Tibial nerve (tissue), 4 donors: ENCODE data around the gene AKNA.

ENCODE experiments used
- EP300 ChIP-seq, 2 donors: sonication (generic); formaldehyde crosslinking; IDR thresholded peaks; one replicate each; pipeline ENCODE4 v1.6.1; 2017; ENCODE audit warnings: antibody characterized with exemption in 2 of 2, mild to moderate bottlenecking in 1 of 2
- TF ChIP-seq, protein P1 (sequence below), 5 experiments: fragments of 200-600 bp in 3 of 5; fragments of 450-650 bp in 2 of 5; sonication (generic) in 3 of 5; IDR thresholded peaks; one replicate each; pipeline ENCODE4 v1.5.1; 2016 to 2019; ENCODE audit warnings: antibody characterized with exemption in 5 of 5, mild to moderate bottlenecking in 3 of 5, moderate library complexity in 2 of 5

- TF ChIP-seq, protein P1, sequence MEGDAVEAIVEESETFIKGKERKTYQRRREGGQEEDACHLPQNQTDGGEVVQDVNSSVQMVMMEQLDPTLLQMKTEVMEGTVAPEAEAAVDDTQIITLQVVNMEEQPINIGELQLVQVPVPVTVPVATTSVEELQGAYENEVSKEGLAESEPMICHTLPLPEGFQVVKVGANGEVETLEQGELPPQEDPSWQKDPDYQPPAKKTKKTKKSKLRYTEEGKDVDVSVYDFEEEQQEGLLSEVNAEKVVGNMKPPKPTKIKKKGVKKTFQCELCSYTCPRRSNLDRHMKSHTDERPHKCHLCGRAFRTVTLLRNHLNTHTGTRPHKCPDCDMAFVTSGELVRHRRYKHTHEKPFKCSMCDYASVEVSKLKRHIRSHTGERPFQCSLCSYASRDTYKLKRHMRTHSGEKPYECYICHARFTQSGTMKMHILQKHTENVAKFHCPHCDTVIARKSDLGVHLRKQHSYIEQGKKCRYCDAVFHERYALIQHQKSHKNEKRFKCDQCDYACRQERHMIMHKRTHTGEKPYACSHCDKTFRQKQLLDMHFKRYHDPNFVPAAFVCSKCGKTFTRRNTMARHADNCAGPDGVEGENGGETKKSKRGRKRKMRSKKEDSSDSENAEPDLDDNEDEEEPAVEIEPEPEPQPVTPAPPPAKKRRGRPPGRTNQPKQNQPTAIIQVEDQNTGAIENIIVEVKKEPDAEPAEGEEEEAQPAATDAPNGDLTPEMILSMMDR (IDR thresholded peaks at IDR 0.05), result no peak
- TF ChIP-seq EP300 (IDR thresholded peaks at IDR 0.05), result no peak
Measured at GRCh38 chr9:114334490-114334889, 53.3 kb downstream of the AKNA start.
